OCI-M2 (cell line): ENCODE results near the gene PDZD2.

Experiments used
- DNase-seq: peaks from one replicate; lab custom pipeline; 2025; ENCODE audit not compliant: unreplicated experiment; lab: John Stamatoyannopoulos, UW

PDZD2 gene

GRCh38 chr5:31860726-31861433 lies 221.9 kb downstream of the PDZD2 start:
- DNase-seq: no peak

- DNase-seq: no peak
These were observed 222.7 kb downstream of the PDZD2 start for GRCh38 chr5:31861601-31862000.

GRCh38 chr5:31863991-31864411 lies 225.1 kb downstream of the PDZD2 start:
- no peak for DNase-seq

GRCh38 chr5:31866166-31866565 lies 227.2 kb downstream of the PDZD2 start:
- DNase-seq: no peak

- no peak for DNase-seq
These were observed 228.3 kb downstream of the PDZD2 start for GRCh38 chr5:31867219-31867618.

GRCh38 chr5:31880449-31880848 lies 241.5 kb downstream of the PDZD2 start:
- no peak for DNase-seq

- no peak for DNase-seq
These were observed 246.0 kb downstream of the PDZD2 start for GRCh38 chr5:31884896-31885295.

GRCh38 chr5:31886206-31886605 lies 247.3 kb downstream of the PDZD2 start:
- DNase-seq: no peak

GRCh38 chr5:31887556-31887955 lies 248.6 kb downstream of the PDZD2 start:
- DNase-seq: no peak

GRCh38 chr5:31888564-31888963 lies 249.6 kb downstream of the PDZD2 start:
- no peak for DNase-seq

GRCh38 chr5:31889001-31889561 lies 250.2 kb downstream of the PDZD2 start:
- no peak for DNase-seq

GRCh38 chr5:31890046-31890445 lies 251.1 kb downstream of the PDZD2 start:
- DNase-seq: no peak

GRCh38 chr5:31894141-31894540 lies 255.2 kb downstream of the PDZD2 start:
- DNase-seq: no peak

- no peak for DNase-seq
These were observed 256.4 kb downstream of the PDZD2 start for GRCh38 chr5:31895199-31895820.

GRCh38 chr5:31898036-31898632 lies 259.2 kb downstream of the PDZD2 start:
- DNase-seq: no peak

GRCh38 chr5:31900296-31900865 lies 261.4 kb downstream of the PDZD2 start:
- no peak for DNase-seq

- no peak for DNase-seq
These were observed 263.0 kb downstream of the PDZD2 start for GRCh38 chr5:31901807-31902530.

GRCh38 chr5:31908396-31908795 lies 269.5 kb downstream of the PDZD2 start:
- DNase-seq: no peak

- no peak for DNase-seq
These were observed 270.1 kb downstream of the PDZD2 start for GRCh38 chr5:31909073-31909472.

- DNase-seq: no peak
These were observed 272.6 kb downstream of the PDZD2 start for GRCh38 chr5:31911291-31912265.
